GM12875 (cell line): ENCODE data around the gene CTNNA3.
"Not testable (repeated sequence)": the region's sequence is repeated elsewhere in the genome, so short reads cannot be mapped to it uniquely, and the experiment has no call there.

Source experiments
- H3K4me3 ChIP-seq: one replicate; pipeline ENCODE4 v1.5.1; 2011; ENCODE audit warnings: low read depth, low read length, control low read depth
- CTCF ChIP-seq: IDR thresholded peaks from 2 replicates; pipeline ENCODE4 v1.5.1; 2011; ENCODE audit warnings: low read depth, mild to moderate bottlenecking, control low read depth, inconsistent platforms, low read length, moderate library complexity, borderline replicate concordance; ENCODE audit not compliant: insufficient read depth

Gene CTNNA3

GRCh38 chr10:67250686-67251085 lies 445.3 kb downstream of the CTNNA3 start:
- TF ChIP-seq CTCF, result no peak
- no peak overlapping the region for H3K4me3 ChIP-seq

- no peak overlapping the region for H3K4me3 ChIP-seq
- no peak for TF ChIP-seq CTCF
Measured at GRCh38 chr10:67246066-67246555, 449.9 kb downstream of the CTNNA3 start.

GRCh38 chr10:67242528-67242927 lies 453.5 kb downstream of the CTNNA3 start:
- TF ChIP-seq CTCF, result no peak
- H3K4me3 ChIP-seq, result no peak overlapping the region

- no peak for TF ChIP-seq CTCF
- no peak overlapping the region for H3K4me3 ChIP-seq
Measured at GRCh38 chr10:67241451-67241850, 454.5 kb downstream of the CTNNA3 start.

- H3K4me3 ChIP-seq, result no peak overlapping the region
- no peak for TF ChIP-seq CTCF
Measured at GRCh38 chr10:67239864-67240497, 456.0 kb downstream of the CTNNA3 start.

- H3K4me3 ChIP-seq, result not testable (repeated sequence)
Measured at GRCh38 chr10:67230680-67231500, 465.1 kb downstream of the CTNNA3 start.

- no peak overlapping the region for H3K4me3 ChIP-seq
- TF ChIP-seq CTCF, result no peak
Measured at GRCh38 chr10:67225226-67225625, 470.8 kb downstream of the CTNNA3 start.
